ENCODE measurements around the gene CCNI2. TPM values are rescaled to one million over a fixed set of nuclear protein-coding genes. Genes with fewer than 3 reads are reported as not detected.

Gene CCNI2
- total and polyA plus RNA-seq, 4 experiments from 2014 or later = 0.86 to 13.0 (median 7.8) TPM

- Mint-ChIP-seq H3K4me1 (peaks cover 10 to 19% (median 11%) of the 10 kb centered on the region in 4 donors), H3K36me3 (peaks cover 12 to 37% of the 10 kb centered on the region in 2 donors), H3K27me3 (no peaks in the 10 kb centered on the region), H3K4me3 (no peak overlapping the region), H3K9me3 (no peaks in the 10 kb centered on the region), H3K27ac (no peak overlapping the region)
- POLR2A ChIA-PET (ENCODE audit: partially characterized antibody) = interaction anchor here (1.0 to 2.1 kb wide), 3 partner anchors 10 to 258 kb away, joined by 3 to 6 read pairs (median 5); partner anchors contain the start of gene KIF3A
- Histone ChIP-seq H3K4me3 (ENCODE audit: low read length in 2 of 2) (no peak overlapping the region), H3K9me3 (ENCODE audit: control insufficient read depth in 1 of 2, low read length in 2 of 2) (no peaks in the 10 kb centered on the region), H3K27me3 (ENCODE audit: insufficient read depth, low read length) (no peaks in the 10 kb centered on the region), H3K4me1 (ENCODE audit: insufficient read depth, low read length) (no peaks in the 10 kb centered on the region), H3K27ac (ENCODE audit: low read depth, low read length) (no peak overlapping the region), H3K36me3 (ENCODE audit: insufficient read depth, low read length) (no peaks in the 10 kb centered on the region)
- no peak for DNase-seq
- intact Hi-C loops (cut with micrococcal nuclease) = no loop called here
- CTCF ChIA-PET (ENCODE audit: partially characterized antibody) = interaction anchor here (1.9 to 4.3 kb wide), 2 partner anchors 17 to 67 kb away, joined by 4 to 21 read pairs; partner anchors contain the start of gene KIF3A
Measured at GRCh38 chr5:132754111-132754510, 6.9 kb downstream of the CCNI2 start.

- Histone ChIP-seq H3K4me3 (ENCODE audit: low read length in 2 of 2) (no peak overlapping the region), H3K36me3 (ENCODE audit: insufficient read depth, low read length) (no peaks in the 10 kb centered on the region), H3K4me1 (ENCODE audit: insufficient read depth, low read length) (no peaks in the 10 kb centered on the region), H3K27ac (ENCODE audit: low read depth, low read length) (no peak overlapping the region), H3K9me3 (ENCODE audit: control insufficient read depth in 1 of 2, low read length in 2 of 2) (no peaks in the 10 kb centered on the region), H3K27me3 (ENCODE audit: insufficient read depth, low read length) (no peaks in the 10 kb centered on the region)
- Mint-ChIP-seq H3K27ac (peak overlapping the region in 5 of 7 donors; percentile 2 to 84 (median 58)), H3K4me3 (no peak overlapping the region), H3K36me3 (peaks cover 12 to 38% of the 10 kb centered on the region in 2 donors), H3K27me3 (no peaks in the 10 kb centered on the region), H3K4me1 (peaks cover 10 to 13% (median 11%) of the 10 kb centered on the region in 4 donors), H3K9me3 (no peaks in the 10 kb centered on the region)
- DNase-seq = no peak
- CTCF ChIA-PET (ENCODE audit: partially characterized antibody) = interaction anchor here (0.8 to 4.3 kb wide), 3 partner anchors 17 to 77 kb away, joined by 3 to 21 read pairs (median 4); partner anchors contain the start of gene KIF3A
- POLR2A ChIA-PET (ENCODE audit: partially characterized antibody) = interaction anchor here (1.0 to 2.1 kb wide), 3 partner anchors 9 to 259 kb away, joined by 3 to 6 read pairs (median 5); partner anchors contain the start of gene KIF3A
- intact Hi-C loops (cut with micrococcal nuclease) = no loop called here
Measured at GRCh38 chr5:132754947-132755346, 7.7 kb downstream of the CCNI2 start.

GRCh38 chr5:132756542-132756941 lies 9.3 kb downstream of the CCNI2 start:
- intact Hi-C loops (cut with micrococcal nuclease) = no loop called here
- peaks cover 2 to 5% (median 5%) of the 10 kb centered on the region in 4 donors for H3K4me1 Mint-ChIP-seq
- CTCF ChIA-PET (ENCODE audit: partially characterized antibody) = interaction anchor here (1.4 kb wide), 1 partner anchor 9 kb away, joined by 5 read pairs; the partner anchor contains the start of gene CCNI2
- no peak overlapping the region for H3K27ac ChIP-seq (ENCODE audit: low read depth, low read length)
- H3K9me3 ChIP-seq (ENCODE audit: control insufficient read depth in 1 of 2, low read length in 2 of 2) = no peaks in the 10 kb centered on the region
- H3K27me3 ChIP-seq (ENCODE audit: insufficient read depth, low read length) = no peaks in the 10 kb centered on the region
- H3K9me3 Mint-ChIP-seq = no peaks in the 10 kb centered on the region
- H3K27me3 Mint-ChIP-seq = no peaks in the 10 kb centered on the region
- H3K4me3 ChIP-seq (ENCODE audit: low read length in 2 of 2) = no peak overlapping the region
- no peaks in the 10 kb centered on the region for H3K4me1 ChIP-seq (ENCODE audit: insufficient read depth, low read length)
- POLR2A ChIA-PET (ENCODE audit: partially characterized antibody) = interaction anchor here (0.5 to 1.1 kb wide), 2 partner anchors 9 to 64 kb away, joined by 3 to 4 read pairs; partner anchors contain the start of gene CCNI2
- peaks cover 12 to 36% of the 10 kb centered on the region in 2 donors for H3K36me3 Mint-ChIP-seq
- DNase-seq = no peak
- peak overlapping the region in 1 of 7 donors; percentile 7 for H3K27ac Mint-ChIP-seq
- no peak overlapping the region for H3K4me3 Mint-ChIP-seq
- H3K36me3 ChIP-seq (ENCODE audit: insufficient read depth, low read length) = no peaks in the 10 kb centered on the region

- Mint-ChIP-seq H3K27ac (no peak overlapping the region), H3K9me3 (no peaks in the 10 kb centered on the region), H3K4me1 (peaks cover 0 to 4% (median 2%) of the 10 kb centered on the region in 4 donors), H3K36me3 (peaks cover 3 to 35% of the 10 kb centered on the region in 2 donors), H3K27me3 (no peaks in the 10 kb centered on the region), H3K4me3 (no peak overlapping the region)
- Histone ChIP-seq H3K27me3 (ENCODE audit: insufficient read depth, low read length) (no peaks in the 10 kb centered on the region), H3K27ac (ENCODE audit: low read depth, low read length) (no peak overlapping the region), H3K36me3 (ENCODE audit: insufficient read depth, low read length) (peaks cover 3% of the 10 kb centered on the region), H3K9me3 (ENCODE audit: control insufficient read depth in 1 of 2, low read length in 2 of 2) (no peaks in the 10 kb centered on the region), H3K4me1 (ENCODE audit: insufficient read depth, low read length) (no peaks in the 10 kb centered on the region), H3K4me3 (ENCODE audit: low read length in 2 of 2) (no peak overlapping the region)
- ChIA-PET POLR2A (ENCODE audit: partially characterized antibody) (interaction anchor here (1.3 to 1.8 kb wide), 2 partner anchors 11 to 21 kb away, joined by 4 to 5 read pairs; partner anchors contain the start of genes CCNI2 and KIF3A), CTCF (ENCODE audit: partially characterized antibody) (interaction anchor here (1.0 to 1.5 kb wide), 3 partner anchors 10 to 372 kb away, joined by 3 to 7 read pairs (median 5); partner anchors contain the start of gene CCNI2)
- intact Hi-C loops (cut with micrococcal nuclease) = no loop called here
- no peak for DNase-seq
Measured at GRCh38 chr5:132758451-132758850, 11.2 kb downstream of the CCNI2 start.

- no peaks in the 10 kb centered on the region for H3K27me3 ChIP-seq (ENCODE audit: insufficient read depth, low read length)
- Mint-ChIP-seq H3K4me1 (peaks cover 0 to 4% (median under 1%) of the 10 kb centered on the region in 4 donors), H3K27ac (peak overlapping the region in 1 of 7 donors; percentile 48), H3K9me3 (no peaks in the 10 kb centered on the region), H3K27me3 (no peaks in the 10 kb centered on the region), H3K36me3 (peaks cover 0 to 33% of the 10 kb centered on the region in 2 donors), H3K4me3 (no peak overlapping the region)
- ChIA-PET POLR2A (ENCODE audit: partially characterized antibody) (interaction anchor here (3.3 kb wide), 1 partner anchor 12 kb away, joined by 12 read pairs; the partner anchor contains the start of gene CCNI2), CTCF (ENCODE audit: partially characterized antibody) (no interaction called here)
- H3K4me3 ChIP-seq (ENCODE audit: low read length in 2 of 2) = no peak overlapping the region
- no peak for DNase-seq
- no peaks in the 10 kb centered on the region for H3K9me3 ChIP-seq (ENCODE audit: control insufficient read depth in 1 of 2, low read length in 2 of 2)
- no peak overlapping the region for H3K27ac ChIP-seq (ENCODE audit: low read depth, low read length)
- peaks cover 7% of the 10 kb centered on the region for H3K36me3 ChIP-seq (ENCODE audit: insufficient read depth, low read length)
- H3K4me1 ChIP-seq (ENCODE audit: insufficient read depth, low read length) = no peaks in the 10 kb centered on the region
- intact Hi-C loops (cut with micrococcal nuclease) = no loop called here
Measured at GRCh38 chr5:132759114-132760048, 12.2 kb downstream of the CCNI2 start.

- no peak overlapping the region for H3K4me3 Mint-ChIP-seq
- H3K36me3 Mint-ChIP-seq = peaks cover 0 to 34% of the 10 kb centered on the region in 2 donors
- no peaks in the 10 kb centered on the region for H3K4me1 ChIP-seq (ENCODE audit: insufficient read depth, low read length)
- H3K27ac ChIP-seq (ENCODE audit: low read depth, low read length) = no peak overlapping the region
- no peaks in the 10 kb centered on the region for H3K27me3 ChIP-seq (ENCODE audit: insufficient read depth, low read length)
- no peaks in the 10 kb centered on the region for H3K9me3 ChIP-seq (ENCODE audit: control insufficient read depth in 1 of 2, low read length in 2 of 2)
- intact Hi-C loops (cut with micrococcal nuclease) = no loop called here
- ChIA-PET CTCF (ENCODE audit: partially characterized antibody) (no interaction called here), POLR2A (ENCODE audit: partially characterized antibody) (interaction anchor here (3.3 kb wide), 1 partner anchor 13 kb away, joined by 12 read pairs; the partner anchor contains the start of gene CCNI2)
- no peak overlapping the region for H3K4me3 ChIP-seq (ENCODE audit: low read length in 2 of 2)
- no peaks in the 10 kb centered on the region for H3K27me3 Mint-ChIP-seq
- H3K9me3 Mint-ChIP-seq = no peaks in the 10 kb centered on the region
- peaks cover 12% of the 10 kb centered on the region for H3K36me3 ChIP-seq (ENCODE audit: insufficient read depth, low read length)
- peaks cover 0 to 3% (median 0%) of the 10 kb centered on the region in 4 donors for H3K4me1 Mint-ChIP-seq
- no peak overlapping the region for H3K27ac Mint-ChIP-seq
- no peak for DNase-seq
Measured at GRCh38 chr5:132760049-132760420, 12.8 kb downstream of the CCNI2 start.

Data from CD4-positive, alpha-beta memory T cell (primary cell).